Heart left ventricle (tissue), 13 donors: ENCODE measurements around the gene MYH11.

Experiments used
- POLR2A ChIP-seq, 2 donors: fragments of 450-650 bp; IDR thresholded peaks; one replicate each; pipeline ENCODE4 v1.6.1; 2017; ENCODE audit warnings: antibody characterized with exemption in 2 of 2, mild to moderate bottlenecking in 2 of 2, moderate library complexity in 2 of 2
- TF ChIP-seq, protein P1 (sequence below), 12 donors: fragments of 200-600 bp; sonication (generic) in 4 of 12; IDR thresholded peaks; one replicate each; pipeline versions ENCODE4 v1.5.0 to v1.8.0; 2018 to 2022; ENCODE audit warnings: antibody characterized with exemption in 12 of 12, mild to moderate bottlenecking in 5 of 12
- donor health status: ischemic (EF 13 %, LVEDD 7.1; RV severe dilation, severe dysfunction).
- donor health status: DM: no; HTN: yes; CAD: no.
- donor health status: DM: no; HTN: no; CAD: no.
- donor health status: ischemic (EF 25% LVEDD 6.9; RV normal size, moderate dysfunction).
- donor health status: ischemic (EF 25% LVEDD 5.7; RV mildly dilated, moderate dysfunction).
- donor health status: ischemic (EF 35%, LVEDD 5.7; RV mildly dilated, moderate dysfunction).
- donor health status: nonischemic (EF 11% LVEDD 7.7; RV severe dilation, severe dysfunction).
- donor health status: DM: yes; HTN: yes; CAD: no.
- donor health status: PGD.
- donor health status: ischemic (EF 29% LVEDD 5.4; RV normal size, mild dysfunction).
- donor health status: nonischemic (EF 23%, LVEDD 6.1; RV moderate dilation, normal function).

GRCh38 chr16:15856182-15856581 is 646 bp downstream of the MYH11 start:
- TF ChIP-seq, protein P1, sequence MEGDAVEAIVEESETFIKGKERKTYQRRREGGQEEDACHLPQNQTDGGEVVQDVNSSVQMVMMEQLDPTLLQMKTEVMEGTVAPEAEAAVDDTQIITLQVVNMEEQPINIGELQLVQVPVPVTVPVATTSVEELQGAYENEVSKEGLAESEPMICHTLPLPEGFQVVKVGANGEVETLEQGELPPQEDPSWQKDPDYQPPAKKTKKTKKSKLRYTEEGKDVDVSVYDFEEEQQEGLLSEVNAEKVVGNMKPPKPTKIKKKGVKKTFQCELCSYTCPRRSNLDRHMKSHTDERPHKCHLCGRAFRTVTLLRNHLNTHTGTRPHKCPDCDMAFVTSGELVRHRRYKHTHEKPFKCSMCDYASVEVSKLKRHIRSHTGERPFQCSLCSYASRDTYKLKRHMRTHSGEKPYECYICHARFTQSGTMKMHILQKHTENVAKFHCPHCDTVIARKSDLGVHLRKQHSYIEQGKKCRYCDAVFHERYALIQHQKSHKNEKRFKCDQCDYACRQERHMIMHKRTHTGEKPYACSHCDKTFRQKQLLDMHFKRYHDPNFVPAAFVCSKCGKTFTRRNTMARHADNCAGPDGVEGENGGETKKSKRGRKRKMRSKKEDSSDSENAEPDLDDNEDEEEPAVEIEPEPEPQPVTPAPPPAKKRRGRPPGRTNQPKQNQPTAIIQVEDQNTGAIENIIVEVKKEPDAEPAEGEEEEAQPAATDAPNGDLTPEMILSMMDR (IDR thresholded peaks at IDR 0.05), result no peak
- TF ChIP-seq POLR2A (IDR thresholded peaks at IDR 0.05), result no peak
